GM23248 (cell line): ENCODE measurements around the gene TMEM143.

ENCODE experiments used
- EZH2 ChIP-seq: fragments of 200-600 bp; sonication (generic); IDR thresholded peaks from 2 replicates; pipeline ENCODE4 v1.6.1; 2018; ENCODE audit warnings: antibody characterized with exemption, mild to moderate bottlenecking; ENCODE audit not compliant: insufficient read depth, poor library complexity, severe bottlenecking
- EZH2phosphoT487 ChIP-seq: fragments of 200-600 bp; sonication (generic); IDR thresholded peaks from 2 replicates; pipeline ENCODE4 v1.6.1; 2018; ENCODE audit warnings: antibody characterized with exemption, moderate library complexity, mild to moderate bottlenecking, low read depth; ENCODE audit not compliant: insufficient read depth

DNA sequence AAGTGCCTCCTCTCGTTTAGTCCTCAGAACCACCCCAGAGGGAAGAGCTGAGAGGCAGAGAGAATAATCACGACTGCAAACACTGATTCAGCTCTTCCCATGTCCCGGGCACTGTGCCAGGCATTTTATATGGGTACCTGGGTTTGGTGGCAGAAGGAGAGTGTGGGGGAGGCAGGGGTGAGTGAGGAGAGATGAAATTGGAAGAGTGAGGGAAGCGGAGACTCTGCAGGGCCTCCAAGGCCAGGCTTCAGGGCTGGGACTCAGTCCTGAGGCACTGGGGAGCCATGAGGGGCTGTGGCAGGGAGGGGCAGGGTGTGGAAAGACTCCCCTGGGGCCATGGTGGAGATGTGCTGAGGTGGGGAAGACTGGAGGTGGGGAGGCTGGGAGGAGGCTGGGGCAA lies 9.2 kb upstream of the TMEM143 start:
- TF ChIP-seq EZH2, result no peak
- TF ChIP-seq EZH2phosphoT487, result no peak
